ENCODE measurements around the gene DCAF12. TPM values are rescaled to one million over a fixed set of nuclear protein-coding genes. Genes with fewer than 3 reads are reported as not detected.

The DCAF12 gene
- total RNA-seq, 1 experiment from 2014 or later, result 86.3 TPM

GRCh38 chr9:34123682-34124081 lies 2.8 kb downstream of the DCAF12 start:
- Histone ChIP-seq H4K20me1 (ENCODE audit: insufficient read depth, low read depth, low read length) (peaks cover 28% of the 10 kb centered on the region; the same call in 1 of the 2 replicates), H3K27me3 (ENCODE audit: low read length) (no peaks in the 10 kb centered on the region), H3K4me1 (ENCODE audit: low read length) (peaks cover 39% of the 10 kb centered on the region), H3K9me3 (ENCODE audit: low read length) (no peaks in the 10 kb centered on the region), H2AFZ (ENCODE audit: low read length) (no peak overlapping the region), H3K9ac (ENCODE audit: low read length) (peak overlapping the region; percentile 92), H3K27ac (ENCODE audit: low read length) (peak overlapping the region; percentile 94), H3K79me2 (ENCODE audit: low read length) (peaks cover 74% of the 10 kb centered on the region), H3K4me2 (ENCODE audit: low read depth, low read length, poor library complexity, severe bottlenecking) (peak overlapping the region; percentile 95), H3K36me3 (ENCODE audit: insufficient read depth, low read length) (peaks cover 30% of the 10 kb centered on the region), H3K9me2 (replicated peaks; ENCODE audit: insufficient read depth, low read length) (no peaks in the 10 kb centered on the region), H3K4me3 (ENCODE audit: low read length) (peak overlapping the region; percentile 83)
- peak; percentile 90 for DNase-seq

- H2AFZ ChIP-seq (ENCODE audit: low read length), result no peak overlapping the region
- DNase-seq, result no peak
- H3K9me2 ChIP-seq (replicated peaks; ENCODE audit: insufficient read depth, low read length), result no peaks in the 10 kb centered on the region
- no peak overlapping the region for H3K27ac ChIP-seq (ENCODE audit: low read length)
- peaks cover 28% of the 10 kb centered on the region; the same call in 1 of the 2 replicates for H4K20me1 ChIP-seq (ENCODE audit: insufficient read depth, low read depth, low read length)
- H3K4me3 ChIP-seq (ENCODE audit: low read length), result no peak overlapping the region
- no peaks in the 10 kb centered on the region for H3K9me3 ChIP-seq (ENCODE audit: low read length)
- peaks cover 83% of the 10 kb centered on the region for H3K79me2 ChIP-seq (ENCODE audit: low read length)
- no peaks in the 10 kb centered on the region for H3K27me3 ChIP-seq (ENCODE audit: low read length)
- H3K4me2 ChIP-seq (ENCODE audit: low read depth, low read length, poor library complexity, severe bottlenecking), result no peak overlapping the region
- no peak overlapping the region for H3K9ac ChIP-seq (ENCODE audit: low read length)
- peaks cover 38% of the 10 kb centered on the region for H3K36me3 ChIP-seq (ENCODE audit: insufficient read depth, low read length)
- H3K4me1 ChIP-seq (ENCODE audit: low read length), result peaks cover 26% of the 10 kb centered on the region
These were observed 4.5 kb downstream of the DCAF12 start for GRCh38 chr9:34121996-34122395.

- H3K4me2 ChIP-seq (ENCODE audit: low read depth, low read length, poor library complexity, severe bottlenecking), result no peak overlapping the region
- no peak overlapping the region for H3K4me3 ChIP-seq (ENCODE audit: low read length)
- no peak overlapping the region for H3K27ac ChIP-seq (ENCODE audit: low read length)
- no peaks in the 10 kb centered on the region for H3K27me3 ChIP-seq (ENCODE audit: low read length)
- H2AFZ ChIP-seq (ENCODE audit: low read length), result no peak overlapping the region
- H3K79me2 ChIP-seq (ENCODE audit: low read length), result peaks cover 85% of the 10 kb centered on the region
- no peaks in the 10 kb centered on the region for H3K9me3 ChIP-seq (ENCODE audit: low read length)
- H3K36me3 ChIP-seq (ENCODE audit: insufficient read depth, low read length), result peaks cover 45% of the 10 kb centered on the region
- H3K9ac ChIP-seq (ENCODE audit: low read length), result no peak overlapping the region
- DNase-seq, result no peak
- peaks cover 20% of the 10 kb centered on the region; the same call in 1 of the 2 replicates for H4K20me1 ChIP-seq (ENCODE audit: insufficient read depth, low read depth, low read length)
- H3K4me1 ChIP-seq (ENCODE audit: low read length), result peaks cover 31% of the 10 kb centered on the region
- H3K9me2 ChIP-seq (replicated peaks; ENCODE audit: insufficient read depth, low read length), result no peaks in the 10 kb centered on the region
These were observed 6.8 kb downstream of the DCAF12 start for GRCh38 chr9:34119713-34120112.

GRCh38 chr9:34114436-34114835 lies 12.1 kb downstream of the DCAF12 start:
- Histone ChIP-seq H3K4me1 (ENCODE audit: low read length) (peaks cover 11% of the 10 kb centered on the region), H3K27ac (ENCODE audit: low read length) (no peak overlapping the region), H3K4me2 (ENCODE audit: low read depth, low read length, poor library complexity, severe bottlenecking) (no peak overlapping the region), H2AFZ (ENCODE audit: low read length) (no peak overlapping the region), H3K9me3 (ENCODE audit: low read length) (no peaks in the 10 kb centered on the region), H3K9ac (ENCODE audit: low read length) (no peak overlapping the region), H3K36me3 (ENCODE audit: insufficient read depth, low read length) (peaks cover 35% of the 10 kb centered on the region), H3K4me3 (ENCODE audit: low read length) (no peak overlapping the region), H3K79me2 (ENCODE audit: low read length) (peaks cover 77% of the 10 kb centered on the region), H3K27me3 (ENCODE audit: low read length) (no peaks in the 10 kb centered on the region), H4K20me1 (ENCODE audit: insufficient read depth, low read depth, low read length) (peaks cover 5% of the 10 kb centered on the region; the same call in 1 of the 2 replicates), H3K9me2 (replicated peaks; ENCODE audit: insufficient read depth, low read length) (no peaks in the 10 kb centered on the region)
- DNase-seq, result no peak

- Histone ChIP-seq H3K9ac (ENCODE audit: low read length) (no peak overlapping the region), H4K20me1 (ENCODE audit: insufficient read depth, low read depth, low read length) (no peaks in the 10 kb centered on the region; the same call in 1 of the 2 replicates), H3K4me1 (ENCODE audit: low read length) (peaks cover 1% of the 10 kb centered on the region), H3K27me3 (ENCODE audit: low read length) (no peaks in the 10 kb centered on the region), H3K4me3 (ENCODE audit: low read length) (no peak overlapping the region), H3K9me3 (ENCODE audit: low read length) (no peaks in the 10 kb centered on the region), H3K9me2 (replicated peaks; ENCODE audit: insufficient read depth, low read length) (no peaks in the 10 kb centered on the region), H3K36me3 (ENCODE audit: insufficient read depth, low read length) (peaks cover 49% of the 10 kb centered on the region), H3K4me2 (ENCODE audit: low read depth, low read length, poor library complexity, severe bottlenecking) (no peak overlapping the region), H3K27ac (ENCODE audit: low read length) (no peak overlapping the region), H3K79me2 (ENCODE audit: low read length) (peaks cover 38% of the 10 kb centered on the region), H2AFZ (ENCODE audit: low read length) (no peak overlapping the region)
- DNase-seq, result no peak
These were observed 20.4 kb downstream of the DCAF12 start for GRCh38 chr9:34106110-34106509.

- no peak for DNase-seq
- Histone ChIP-seq H3K79me2 (ENCODE audit: low read length) (peaks cover 17% of the 10 kb centered on the region), H3K27ac (ENCODE audit: low read length) (no peak overlapping the region), H3K4me3 (ENCODE audit: low read length) (no peak overlapping the region), H3K4me1 (ENCODE audit: low read length) (peaks cover 31% of the 10 kb centered on the region), H3K4me2 (ENCODE audit: low read depth, low read length, poor library complexity, severe bottlenecking) (no peak overlapping the region), H3K9ac (ENCODE audit: low read length) (no peak overlapping the region), H2AFZ (ENCODE audit: low read length) (no peak overlapping the region), H3K9me3 (ENCODE audit: low read length) (no peaks in the 10 kb centered on the region), H4K20me1 (ENCODE audit: insufficient read depth, low read depth, low read length) (no peaks in the 10 kb centered on the region; the same call in 1 of the 2 replicates), H3K9me2 (replicated peaks; ENCODE audit: insufficient read depth, low read length) (no peaks in the 10 kb centered on the region), H3K27me3 (ENCODE audit: low read length) (no peaks in the 10 kb centered on the region), H3K36me3 (ENCODE audit: insufficient read depth, low read length) (peaks cover 47% of the 10 kb centered on the region)
These were observed 23.7 kb downstream of the DCAF12 start for GRCh38 chr9:34102796-34103195.

GRCh38 chr9:34098307-34098706 lies 28.2 kb downstream of the DCAF12 start:
- peaks cover 53% of the 10 kb centered on the region for H3K4me1 ChIP-seq (ENCODE audit: low read length)
- peak overlapping the region; percentile 51 for H3K9ac ChIP-seq (ENCODE audit: low read length)
- H3K36me3 ChIP-seq (ENCODE audit: insufficient read depth, low read length), result peaks cover 41% of the 10 kb centered on the region
- H3K27me3 ChIP-seq (ENCODE audit: low read length), result no peaks in the 10 kb centered on the region
- DNase-seq, result peak; percentile 74
- H3K4me3 ChIP-seq (ENCODE audit: low read length), result peak overlapping the region; percentile 40; the same call in 1 of the 2 replicates
- peak overlapping the region; percentile 95 for H3K27ac ChIP-seq (ENCODE audit: low read length)
- H3K9me3 ChIP-seq (ENCODE audit: low read length), result no peaks in the 10 kb centered on the region
- H3K9me2 ChIP-seq (replicated peaks; ENCODE audit: insufficient read depth, low read length), result no peaks in the 10 kb centered on the region
- H2AFZ ChIP-seq (ENCODE audit: low read length), result no peak overlapping the region
- no peaks in the 10 kb centered on the region; the same call in 1 of the 2 replicates for H4K20me1 ChIP-seq (ENCODE audit: insufficient read depth, low read depth, low read length)
- H3K4me2 ChIP-seq (ENCODE audit: low read depth, low read length, poor library complexity, severe bottlenecking), result peak overlapping the region; percentile 64
- peaks cover 23% of the 10 kb centered on the region for H3K79me2 ChIP-seq (ENCODE audit: low read length)

GRCh38 chr9:34097865-34098264 lies 28.6 kb downstream of the DCAF12 start:
- peak overlapping the region; percentile 95 for H3K27ac ChIP-seq (ENCODE audit: low read length)

More at GRCh38 chr9:34097865-34098264, 28.6 kb downstream of the DCAF12 start:
- H3K4me1 ChIP-seq (ENCODE audit: low read length), result peaks cover 53% of the 10 kb centered on the region
- no peak overlapping the region for H2AFZ ChIP-seq (ENCODE audit: low read length)
- H3K9me3 ChIP-seq (ENCODE audit: low read length), result no peaks in the 10 kb centered on the region
- H3K79me2 ChIP-seq (ENCODE audit: low read length), result peaks cover 23% of the 10 kb centered on the region
- H4K20me1 ChIP-seq (ENCODE audit: insufficient read depth, low read depth, low read length), result no peaks in the 10 kb centered on the region; the same call in 1 of the 2 replicates
- peak overlapping the region; percentile 40; the same call in 1 of the 2 replicates for H3K4me3 ChIP-seq (ENCODE audit: low read length)
- DNase-seq, result peak; percentile 89
- H3K27me3 ChIP-seq (ENCODE audit: low read length), result no peaks in the 10 kb centered on the region
- no peaks in the 10 kb centered on the region for H3K9me2 ChIP-seq (replicated peaks; ENCODE audit: insufficient read depth, low read length)
- peaks cover 43% of the 10 kb centered on the region for H3K36me3 ChIP-seq (ENCODE audit: insufficient read depth, low read length)
- H3K9ac ChIP-seq (ENCODE audit: low read length), result peak overlapping the region; percentile 51
- peak overlapping the region; percentile 64 for H3K4me2 ChIP-seq (ENCODE audit: low read depth, low read length, poor library complexity, severe bottlenecking)

Measured in Karpas-422 (cell line).